COLO668 (cell line): Measurements from ENCODE around the gene EXOC4.

ENCODE experiments used
- DNase-seq: peaks from one replicate; lab custom pipeline; 2025; ENCODE audit not compliant: unreplicated experiment; lab: John Stamatoyannopoulos, UW

The EXOC4 gene

DNA sequence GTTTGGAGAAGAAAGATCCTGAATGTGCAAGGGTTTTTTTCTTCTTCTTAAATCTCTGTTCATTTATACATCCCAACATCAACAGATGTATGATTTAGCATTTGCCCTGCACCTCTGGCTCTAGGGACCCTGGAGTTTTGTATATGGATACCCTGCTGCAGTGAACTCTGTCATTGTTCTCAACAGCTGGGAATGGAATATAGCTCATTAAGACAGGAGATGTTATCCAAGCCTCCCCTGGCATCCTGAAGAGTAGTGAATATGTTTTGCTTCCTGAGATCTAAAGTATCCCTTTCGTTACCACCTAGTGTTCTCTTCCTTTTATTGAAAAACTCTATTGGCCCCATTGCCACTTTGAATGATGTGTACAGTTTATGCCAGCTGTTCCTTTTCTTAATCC lies 275.9 kb downstream of the EXOC4 start:
- no peak for DNase-seq

- peak; percentile 59 for DNase-seq
Measured at GRCh38 chr7:133529861-133530260, 277.0 kb downstream of the EXOC4 start.

DNA sequence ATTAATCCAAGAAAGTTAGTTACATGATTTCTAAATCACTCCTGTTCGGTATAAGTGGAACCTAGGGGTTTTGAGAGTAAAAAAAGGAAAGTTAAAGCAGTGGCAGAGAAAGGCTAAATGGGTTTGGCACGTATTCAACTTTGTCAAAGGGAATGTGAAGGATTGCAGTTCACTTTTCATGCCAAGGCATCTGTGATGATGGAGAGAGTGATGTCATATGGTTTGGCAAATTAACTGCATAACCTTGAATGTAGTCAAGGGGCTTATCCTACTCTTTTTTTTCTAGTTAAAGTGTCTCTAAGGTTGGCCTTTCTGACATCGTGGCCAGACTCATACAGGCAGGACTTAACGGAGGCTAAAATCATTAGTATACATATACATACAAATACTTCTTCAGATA lies 277.8 kb downstream of the EXOC4 start:
- DNase-seq = no peak

DNA sequence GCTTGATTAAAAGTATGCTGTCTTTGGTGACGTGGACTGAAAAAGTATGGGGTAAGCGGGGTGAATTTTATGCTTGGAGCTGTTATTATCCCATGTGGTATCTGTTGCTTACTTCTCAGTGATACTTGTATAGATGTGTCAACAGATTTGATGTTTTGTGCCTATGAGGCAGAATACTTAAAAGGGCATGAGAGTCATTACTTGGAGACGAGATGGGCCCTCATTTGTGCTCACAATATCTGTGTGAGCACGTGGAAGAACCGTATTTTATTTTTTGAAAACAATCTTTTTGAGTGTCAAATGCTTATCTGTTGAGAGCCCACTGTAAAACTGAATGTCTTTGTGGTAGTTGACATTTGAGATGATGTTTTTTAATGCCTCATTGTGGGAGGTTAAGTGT lies 281.9 kb downstream of the EXOC4 start:
- no peak for DNase-seq

- DNase-seq = no peak
Measured at GRCh38 chr7:133535308-133535707, 282.4 kb downstream of the EXOC4 start.

- DNase-seq = no peak
Measured at GRCh38 chr7:133536450-133536849, 283.6 kb downstream of the EXOC4 start.

- no peak for DNase-seq
Measured at GRCh38 chr7:133539016-133539415, 286.1 kb downstream of the EXOC4 start.

- no peak for DNase-seq
Measured at GRCh38 chr7:133540096-133540860, 287.4 kb downstream of the EXOC4 start.

- no peak for DNase-seq
Measured at GRCh38 chr7:133542209-133542780, 289.4 kb downstream of the EXOC4 start.

GRCh38 chr7:133543657-133544056 lies 290.8 kb downstream of the EXOC4 start:
- DNase-seq = no peak

DNA sequence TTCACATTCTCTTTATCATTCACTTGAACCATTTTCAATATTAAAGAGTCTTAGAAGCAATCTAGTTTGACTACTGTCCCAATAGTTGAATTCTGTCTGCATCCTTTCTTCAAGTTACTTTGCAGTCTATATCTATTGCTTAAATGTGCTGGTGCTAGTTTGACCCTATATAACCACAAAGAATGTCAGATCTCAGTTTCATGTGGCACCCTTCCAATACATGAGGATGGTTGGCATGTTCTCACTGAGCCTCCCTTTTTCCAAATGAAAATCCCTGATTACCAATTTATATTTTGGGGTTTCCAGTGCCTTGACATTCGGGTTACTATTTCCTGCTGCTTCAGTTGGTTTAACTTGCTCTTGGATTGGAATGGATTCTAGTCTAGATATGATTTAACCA lies 292.7 kb downstream of the EXOC4 start:
- DNase-seq = no peak

GRCh38 chr7:133547981-133548380 lies 295.1 kb downstream of the EXOC4 start:
- DNase-seq = no peak

GRCh38 chr7:133549633-133550032 lies 296.8 kb downstream of the EXOC4 start:
- DNase-seq = no peak

GRCh38 chr7:133550145-133550544 lies 297.3 kb downstream of the EXOC4 start:
- DNase-seq = no peak

- no peak for DNase-seq
Measured at GRCh38 chr7:133550811-133551210, 297.9 kb downstream of the EXOC4 start.

GRCh38 chr7:133551466-133551865 lies 298.6 kb downstream of the EXOC4 start:
- DNase-seq = no peak

DNA sequence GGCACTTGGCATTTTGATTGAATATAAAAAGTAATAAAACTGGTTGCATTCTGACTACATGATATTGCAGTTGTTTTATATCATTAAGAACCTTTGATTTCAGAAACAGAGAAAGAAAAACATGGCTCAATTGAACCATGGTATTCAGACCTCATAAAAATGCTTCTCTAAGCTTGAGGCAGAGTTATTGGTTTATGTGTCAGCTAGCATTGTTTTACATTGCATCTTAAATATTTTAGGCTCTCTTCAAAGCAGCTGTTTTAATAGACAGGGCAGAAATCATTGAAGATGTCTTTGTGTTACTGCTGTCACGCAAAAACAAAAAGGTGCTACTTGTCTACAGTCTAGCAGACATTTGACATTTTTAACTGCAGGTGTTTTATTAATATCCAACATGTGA lies 299.2 kb downstream of the EXOC4 start:
- no peak for DNase-seq

- no peak for DNase-seq
Measured at GRCh38 chr7:133554330-133554729, 301.5 kb downstream of the EXOC4 start.

GRCh38 chr7:133556048-133556447 lies 303.2 kb downstream of the EXOC4 start:
- DNase-seq = no peak

- DNase-seq = no peak
Measured at GRCh38 chr7:133556553-133556952, 303.7 kb downstream of the EXOC4 start.

- no peak for DNase-seq
Measured at GRCh38 chr7:133560900-133561299, 308.0 kb downstream of the EXOC4 start.

DNA sequence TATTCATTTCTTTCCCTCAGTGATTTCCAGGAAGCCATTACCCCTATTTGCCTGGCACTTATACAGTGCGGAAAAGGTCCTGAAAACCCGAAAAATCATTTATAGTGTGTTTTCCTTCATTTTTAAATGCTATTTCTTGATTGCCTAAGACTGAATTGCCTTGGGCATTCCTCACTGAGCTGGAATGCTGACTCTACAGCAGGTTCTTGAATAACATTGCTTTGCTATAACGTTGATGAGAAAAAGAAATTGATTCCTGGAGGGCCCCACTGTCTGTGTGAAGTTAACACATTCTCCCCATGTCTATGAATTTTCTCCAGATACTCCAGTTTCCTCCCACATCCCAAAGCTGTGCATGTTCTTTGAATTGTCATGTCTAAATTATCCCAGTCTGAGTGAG lies 308.5 kb downstream of the EXOC4 start:
- DNase-seq = no peak

DNA sequence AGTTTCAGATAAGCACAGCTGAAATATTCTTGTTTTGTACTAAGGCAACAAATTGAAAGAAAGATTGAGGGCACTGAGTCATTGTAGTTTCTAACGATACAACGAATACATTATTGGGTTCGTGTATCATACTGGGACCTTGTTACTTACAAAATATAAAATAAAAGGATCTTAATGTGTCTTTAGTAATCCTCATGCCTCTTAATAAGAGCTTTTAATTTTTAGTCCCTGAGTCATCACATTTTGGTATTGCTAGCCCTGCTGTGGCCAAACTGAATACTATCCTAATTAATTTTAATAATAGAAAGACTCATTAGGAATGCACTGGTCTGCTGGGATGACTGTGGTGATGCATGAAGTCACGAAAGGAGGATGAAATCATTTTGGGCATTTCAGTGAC lies 309.7 kb downstream of the EXOC4 start:
- DNase-seq = no peak
